PC-3 (cell line): ENCODE results near the gene ATP1A4.

Experiments used
- CTCF ChIP-seq: fragments of 300-600 bp; sonication (generic); conservative IDR thresholded peaks from 2 replicates; pipeline ENCODE4 v1.5.1; 2017; ENCODE audit warnings: antibody characterized with exemption, low read depth, mild to moderate bottlenecking, low read length
- EZH2 ChIP-seq: fragments of 300-600 bp; sonication (generic); IDR thresholded peaks from one replicate; pipeline ENCODE4 v1.6.1; 2017; ENCODE audit warnings: antibody characterized with exemption, mild to moderate bottlenecking, low read length; ENCODE audit not compliant: unreplicated experiment
- EZH2phosphoT487 ChIP-seq: fragments of 300-600 bp; sonication (generic); IDR thresholded peaks from 2 replicates; pipeline ENCODE4 v1.6.1; 2018; ENCODE audit warnings: mild to moderate bottlenecking, antibody characterized with exemption, low read length, borderline replicate concordance

- TF ChIP-seq CTCF (no peak), EZH2 (no peak), EZH2phosphoT487 (no peak)
These were observed 42.7 kb downstream of the ATP1A4 start for GRCh38 chr1:160193832-160194736.
